Measurements from ENCODE around the gene CEBPZ. TPM values are rescaled to one million over a fixed set of nuclear protein-coding genes. Genes with fewer than 3 reads are reported as not detected.

Gene CEBPZ
- total and polyA plus RNA-seq, 10 of the 15 experiments (the other 5 are each of a cell fraction or from before 2014, with no cell fraction given): 29.4 to 89.2 (median 49.5) TPM

DNA sequence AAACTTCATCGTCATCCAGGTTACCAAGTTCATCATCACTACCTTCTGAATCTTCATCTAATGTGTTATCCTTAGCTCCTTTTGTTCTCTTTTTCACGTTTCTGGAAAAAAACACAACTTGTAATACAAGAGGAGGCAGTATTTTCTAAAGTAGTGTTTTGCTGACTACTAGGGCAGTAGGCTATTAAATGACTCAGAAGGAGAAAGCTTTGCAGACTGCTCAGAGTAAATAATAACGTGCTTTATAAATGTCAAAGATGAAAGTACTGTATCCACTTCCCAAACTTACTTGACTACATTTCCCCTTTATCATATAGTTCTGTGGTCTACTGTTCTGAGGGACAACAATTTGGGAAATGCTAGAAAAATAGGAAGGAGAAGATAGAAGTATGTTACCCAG lies 19.5 kb downstream of the CEBPZ start:
- no peak for DNase-seq (ENCODE audit: low read depth, low spot score)
- TF ChIP-seq, protein P1, sequence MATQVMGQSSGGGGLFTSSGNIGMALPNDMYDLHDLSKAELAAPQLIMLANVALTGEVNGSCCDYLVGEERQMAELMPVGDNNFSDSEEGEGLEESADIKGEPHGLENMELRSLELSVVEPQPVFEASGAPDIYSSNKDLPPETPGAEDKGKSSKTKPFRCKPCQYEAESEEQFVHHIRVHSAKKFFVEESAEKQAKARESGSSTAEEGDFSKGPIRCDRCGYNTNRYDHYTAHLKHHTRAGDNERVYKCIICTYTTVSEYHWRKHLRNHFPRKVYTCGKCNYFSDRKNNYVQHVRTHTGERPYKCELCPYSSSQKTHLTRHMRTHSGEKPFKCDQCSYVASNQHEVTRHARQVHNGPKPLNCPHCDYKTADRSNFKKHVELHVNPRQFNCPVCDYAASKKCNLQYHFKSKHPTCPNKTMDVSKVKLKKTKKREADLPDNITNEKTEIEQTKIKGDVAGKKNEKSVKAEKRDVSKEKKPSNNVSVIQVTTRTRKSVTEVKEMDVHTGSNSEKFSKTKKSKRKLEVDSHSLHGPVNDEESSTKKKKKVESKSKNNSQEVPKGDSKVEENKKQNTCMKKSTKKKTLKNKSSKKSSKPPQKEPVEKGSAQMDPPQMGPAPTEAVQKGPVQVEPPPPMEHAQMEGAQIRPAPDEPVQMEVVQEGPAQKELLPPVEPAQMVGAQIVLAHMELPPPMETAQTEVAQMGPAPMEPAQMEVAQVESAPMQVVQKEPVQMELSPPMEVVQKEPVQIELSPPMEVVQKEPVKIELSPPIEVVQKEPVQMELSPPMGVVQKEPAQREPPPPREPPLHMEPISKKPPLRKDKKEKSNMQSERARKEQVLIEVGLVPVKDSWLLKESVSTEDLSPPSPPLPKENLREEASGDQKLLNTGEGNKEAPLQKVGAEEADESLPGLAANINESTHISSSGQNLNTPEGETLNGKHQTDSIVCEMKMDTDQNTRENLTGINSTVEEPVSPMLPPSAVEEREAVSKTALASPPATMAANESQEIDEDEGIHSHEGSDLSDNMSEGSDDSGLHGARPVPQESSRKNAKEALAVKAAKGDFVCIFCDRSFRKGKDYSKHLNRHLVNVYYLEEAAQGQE (IDR thresholded peaks at IDR 0.05; ENCODE audit: low read depth, low read length): no peak
- TF ChIP-seq, protein P2, sequence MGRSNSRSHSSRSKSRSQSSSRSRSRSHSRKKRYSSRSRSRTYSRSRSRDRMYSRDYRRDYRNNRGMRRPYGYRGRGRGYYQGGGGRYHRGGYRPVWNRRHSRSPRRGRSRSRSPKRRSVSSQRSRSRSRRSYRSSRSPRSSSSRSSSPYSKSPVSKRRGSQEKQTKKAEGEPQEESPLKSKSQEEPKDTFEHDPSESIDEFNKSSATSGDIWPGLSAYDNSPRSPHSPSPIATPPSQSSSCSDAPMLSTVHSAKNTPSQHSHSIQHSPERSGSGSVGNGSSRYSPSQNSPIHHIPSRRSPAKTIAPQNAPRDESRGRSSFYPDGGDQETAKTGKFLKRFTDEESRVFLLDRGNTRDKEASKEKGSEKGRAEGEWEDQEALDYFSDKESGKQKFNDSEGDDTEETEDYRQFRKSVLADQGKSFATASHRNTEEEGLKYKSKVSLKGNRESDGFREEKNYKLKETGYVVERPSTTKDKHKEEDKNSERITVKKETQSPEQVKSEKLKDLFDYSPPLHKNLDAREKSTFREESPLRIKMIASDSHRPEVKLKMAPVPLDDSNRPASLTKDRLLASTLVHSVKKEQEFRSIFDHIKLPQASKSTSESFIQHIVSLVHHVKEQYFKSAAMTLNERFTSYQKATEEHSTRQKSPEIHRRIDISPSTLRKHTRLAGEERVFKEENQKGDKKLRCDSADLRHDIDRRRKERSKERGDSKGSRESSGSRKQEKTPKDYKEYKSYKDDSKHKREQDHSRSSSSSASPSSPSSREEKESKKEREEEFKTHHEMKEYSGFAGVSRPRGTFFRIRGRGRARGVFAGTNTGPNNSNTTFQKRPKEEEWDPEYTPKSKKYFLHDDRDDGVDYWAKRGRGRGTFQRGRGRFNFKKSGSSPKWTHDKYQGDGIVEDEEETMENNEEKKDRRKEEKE (IDR thresholded peaks at IDR 0.05): no peak
- TF ChIP-seq RUNX3 (IDR thresholded peaks at IDR 0.05; ENCODE audit: low read length) (no peak), IRF4 (IDR thresholded peaks at IDR 0.05; ENCODE audit: low read depth, low read length) (no peak), RELA (IDR thresholded peaks at IDR 0.05; ENCODE audit: borderline replicate concordance, partially characterized antibody) (no peak), STAT1 (conservative IDR thresholded peaks at IDR 0.05) (no peak)
- CTCF ChIA-PET: interaction anchor here (0.6 to 1.8 kb wide), 3 partner anchors 12 to 40 kb away, joined by 3 to 7 read pairs (median 5); no protein-coding TSS in a partner anchor
- intact Hi-C loops (cut with micrococcal nuclease; ENCODE audit: unreplicated experiment) (no loop called here), in situ Hi-C loops (cut with MboI) (no loop called here)
- no peak overlapping the region for H3K27ac ChIP-seq (ENCODE audit: control insufficient read depth, insufficient read depth)
- H3K27me3 ChIP-seq (replicated peaks in 1 of 2; ENCODE audit: control insufficient read depth in 2 of 2, insufficient read depth in 2 of 2, low read length in 1 of 2): no peaks in the 10 kb centered on the region
- POLR2A ChIA-PET: interaction anchor here (1.4 kb wide), 1 partner anchor 13 kb away, joined by 3 read pairs; no protein-coding TSS in a partner anchor
- no peak for FAIRE-seq
- no peaks in the 10 kb centered on the region for H4K20me1 ChIP-seq (ENCODE audit: control insufficient read depth, insufficient read depth)
- RAD21 ChIA-PET (ENCODE audit: unreplicated experiment): interaction anchor here (1.0 kb wide), 1 partner anchor 10 kb away, joined by 3 read pairs; no protein-coding TSS in a partner anchor
- no peak overlapping the region for H2AFZ ChIP-seq (ENCODE audit: control insufficient read depth, low read depth, low read length)
- peaks cover 4% of the 10 kb centered on the region; the same call in 2 of the 3 replicates for H3K9me3 ChIP-seq (replicated peaks; ENCODE audit: control insufficient read depth, insufficient read depth, low read length)
- 64% methylated on average over 3 of the region's 3 CpGs for WGBS (ENCODE audit: insufficient coverage, insufficient replicate concordance, low lambda C conversion rate, missing lambda C conversion rate)
- BruUV-seq (replicated peaks): no TSS peak
- H3K36me3 ChIP-seq (ENCODE audit: control insufficient read depth in 2 of 2, insufficient read depth in 2 of 2, low read length in 1 of 2): peaks cover 3 to 24% of the 10 kb centered on the region in 2 experiments
- H3K4me2 ChIP-seq (ENCODE audit: control insufficient read depth, insufficient read depth): no peak overlapping the region
- no peak overlapping the region for H3K4me3 ChIP-seq
- H3K4me1 ChIP-seq (ENCODE audit: control insufficient read depth, insufficient read depth, low read length): no peaks in the 10 kb centered on the region
- SMC1A ChIA-PET (ENCODE audit: uncharacterized antibody, unreplicated experiment): no interaction called here
- no peak overlapping the region for H3K9ac ChIP-seq (ENCODE audit: control insufficient read depth, insufficient read depth, low read length)
- H3K79me2 ChIP-seq (ENCODE audit: control insufficient read depth, insufficient read depth, low read length): peaks cover 1% of the 10 kb centered on the region
- ATAC-seq: no peak
